Stimulated activated CD8-positive, alpha-beta memory T cell treated with anti-CD3 and anti-CD28 coated beads, Interleukin-4, amount 100 ng/mL, for 4 hours (primary cell): Measurements from ENCODE around the gene BEST2.

Source experiments
- DNase-seq, 2 donors: peaks; one replicate each; pipeline ENCODE4 v3.0.0-alpha.2; 2020; ENCODE audit warnings: low read depth in 2 of 2, low spot score in 1 of 2

The BEST2 gene

GRCh38 chr19:12767666-12768065 is 16.1 kb downstream of the BEST2 start:
- DNase-seq: no peak

GRCh38 chr19:12769689-12770088 is 18.1 kb downstream of the BEST2 start:
- no peak for DNase-seq

GRCh38 chr19:12770922-12771321 is 19.3 kb downstream of the BEST2 start:
- no peak for DNase-seq

GRCh38 chr19:12772323-12772722 is 20.7 kb downstream of the BEST2 start:
- no peak for DNase-seq

- no peak for DNase-seq
These were observed 22.0 kb downstream of the BEST2 start for GRCh38 chr19:12773571-12773970.

- no peak for DNase-seq
These were observed 23.3 kb downstream of the BEST2 start, which contains the start of gene HOOK2 for GRCh38 chr19:12774588-12775555. TSS of gene HOOK2 (minus strand) at chr19:12775552. CDS start at chr19:12775449, 103 bp downstream.

GRCh38 chr19:12777217-12778016 is 25.8 kb downstream of the BEST2 start:
- DNase-seq: peak in 1 of 2 donors; percentile 66

GRCh38 chr19:12778017-12778904 is 26.7 kb downstream of the BEST2 start:
- no peak for DNase-seq

GRCh38 chr19:12778905-12779161 is 27.2 kb downstream of the BEST2 start:
- DNase-seq: no peak

GRCh38 chr19:12779162-12779993 is 27.8 kb downstream of the BEST2 start:
- DNase-seq: no peak

GRCh38 chr19:12782174-12782423 is 30.5 kb downstream of the BEST2 start:
- no peak for DNase-seq

GRCh38 chr19:12782424-12783290 is 31.1 kb downstream of the BEST2 start:
- peak; percentile 74 to 85 for DNase-seq

GRCh38 chr19:12783291-12783848 is 31.8 kb downstream of the BEST2 start:
- no peak for DNase-seq

GRCh38 chr19:12783849-12784393 is 32.3 kb downstream of the BEST2 start:
- DNase-seq: no peak

GRCh38 chr19:12784394-12784870 is 32.8 kb downstream of the BEST2 start:
- no peak for DNase-seq

GRCh38 chr19:12784871-12785430 is 33.4 kb downstream of the BEST2 start:
- DNase-seq: no peak

GRCh38 chr19:12785431-12786031 is 33.9 kb downstream of the BEST2 start:
- DNase-seq: no peak
